GM06990 (cell line): ENCODE measurements around the gene BDH2.

ENCODE experiments used
- DNase-seq: peaks from one replicate; pipeline ENCODE4 v3.0.0-alpha.2; 2011; ENCODE audit not compliant: insufficient read length; ENCODE audit errors: extremely low read depth
- H3K27me3 ChIP-seq: replicated peaks from 2 replicates; pipeline ENCODE4 v1.6.0; 2011; ENCODE audit warnings: low read length; ENCODE audit not compliant: control insufficient read depth, insufficient read depth
- H3K36me3 ChIP-seq: 2 replicates; pipeline ENCODE4 v1.5.1; 2011; ENCODE audit warnings: low read length; ENCODE audit not compliant: control insufficient read depth, insufficient read depth
- H3K4me3 ChIP-seq: replicated peaks from 2 replicates; pipeline ENCODE4 v1.5.1; 2011; ENCODE audit warnings: low read depth, mild to moderate bottlenecking, control low read depth, low read length
- CTCF ChIP-seq: IDR thresholded peaks from 2 replicates; pipeline ENCODE4 v1.5.1; 2011; ENCODE audit warnings: low read length, control low read depth, mild to moderate bottlenecking, inconsistent platforms; ENCODE audit not compliant: insufficient read depth, poor library complexity, severe bottlenecking

BDH2 gene

GRCh38 chr4:103097112-103097511 lies 2.5 kb downstream of the BDH2 start:
- no peak overlapping the region for H3K4me3 ChIP-seq
- no peak for TF ChIP-seq CTCF
- DNase-seq, result no peak
- no peaks in the 10 kb centered on the region for H3K27me3 ChIP-seq
- no peaks in the 10 kb centered on the region for H3K36me3 ChIP-seq

DNA sequence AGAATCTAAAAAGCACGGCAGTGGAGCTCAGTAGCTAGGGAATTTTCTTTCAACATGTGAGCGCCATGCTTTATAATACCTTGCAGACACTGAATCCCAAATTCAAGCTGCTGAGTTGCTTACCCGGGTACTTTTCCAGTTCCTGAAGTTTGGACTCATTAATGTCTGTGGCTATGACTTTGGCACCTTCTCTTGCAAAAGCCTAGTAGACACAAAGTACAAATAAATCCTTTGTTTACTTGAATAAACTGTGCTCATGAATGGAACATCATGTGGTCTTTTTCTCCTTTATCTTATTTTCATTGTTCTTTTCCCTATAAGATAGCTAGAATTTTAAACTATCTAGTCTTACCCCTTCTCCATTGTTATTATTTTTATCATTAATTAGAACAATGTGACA lies 4.6 kb downstream of the BDH2 start:
- no peak for TF ChIP-seq CTCF
- H3K36me3 ChIP-seq, result no peaks in the 10 kb centered on the region
- no peak overlapping the region for H3K4me3 ChIP-seq
- H3K27me3 ChIP-seq, result no peaks in the 10 kb centered on the region
- no peak for DNase-seq

DNA sequence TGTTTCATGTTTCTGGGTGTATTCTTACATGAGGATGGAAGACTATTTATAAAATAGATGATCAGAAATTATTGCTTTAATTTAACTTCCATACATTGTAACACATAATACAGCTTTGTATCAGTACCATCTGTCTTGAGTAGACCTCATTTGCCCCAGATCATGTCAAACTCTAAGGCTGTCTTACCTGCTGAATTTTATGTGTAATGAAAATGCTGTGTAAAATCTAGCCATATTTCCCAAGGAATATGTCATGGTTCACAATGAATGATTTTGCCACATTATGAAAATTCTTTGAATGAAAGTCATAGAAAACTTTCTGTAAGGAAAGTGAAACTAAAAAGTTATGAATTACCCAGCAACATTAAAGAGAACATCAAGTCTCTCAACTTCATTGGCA lies 7.4 kb downstream of the BDH2 start:
- H3K36me3 ChIP-seq, result no peaks in the 10 kb centered on the region
- no peak for DNase-seq
- no peak for TF ChIP-seq CTCF
- H3K27me3 ChIP-seq, result no peaks in the 10 kb centered on the region
- no peak overlapping the region for H3K4me3 ChIP-seq

DNA sequence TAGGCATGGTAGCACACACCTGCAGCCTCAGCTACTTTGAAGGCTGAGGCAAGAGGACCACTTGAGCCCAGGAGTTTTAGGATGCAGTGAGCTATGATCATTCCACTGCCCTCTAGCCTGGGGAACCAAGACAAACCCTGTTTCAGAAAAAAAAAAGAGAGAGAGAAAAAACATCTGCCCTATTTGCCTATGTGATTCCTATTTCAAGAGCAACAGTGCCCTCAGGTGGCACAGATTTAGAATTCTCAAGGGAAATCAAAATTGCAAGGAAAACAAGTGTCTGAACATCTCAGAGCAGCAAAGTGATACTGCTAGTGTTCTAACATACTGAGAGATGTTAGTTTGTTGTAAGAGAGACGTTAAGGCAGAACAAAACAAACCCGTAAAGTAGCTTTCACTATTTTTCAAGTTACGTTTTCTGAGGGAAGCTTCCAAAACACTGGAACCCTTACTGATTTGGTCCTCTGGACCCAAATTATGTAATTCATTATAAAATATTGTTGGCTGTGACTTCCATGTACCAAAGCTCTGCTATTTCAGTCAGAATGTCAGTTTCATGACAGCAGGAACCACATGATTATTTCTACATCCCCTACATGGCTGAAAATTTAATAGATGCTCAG lies 7.9 kb downstream of the BDH2 start:
- peak; percentile 66 for TF ChIP-seq CTCF
- Histone ChIP-seq H3K27me3 (no peaks in the 10 kb centered on the region), H3K36me3 (no peaks in the 10 kb centered on the region), H3K4me3 (no peak overlapping the region)
- peak; percentile 48 for DNase-seq

GRCh38 chr4:103089481-103089880 lies 10.2 kb downstream of the BDH2 start:
- DNase-seq, result no peak
- H3K4me3 ChIP-seq, result no peak overlapping the region
- no peaks in the 10 kb centered on the region for H3K36me3 ChIP-seq
- no peaks in the 10 kb centered on the region for H3K27me3 ChIP-seq
- no peak for TF ChIP-seq CTCF

GRCh38 chr4:103086551-103086950 lies 13.1 kb downstream of the BDH2 start:
- Histone ChIP-seq H3K27me3 (no peaks in the 10 kb centered on the region), H3K4me3 (no peak overlapping the region), H3K36me3 (no peaks in the 10 kb centered on the region)
- TF ChIP-seq CTCF, result no peak
- no peak for DNase-seq
